ENCODE data around the gene UBE2M. TPM values are rescaled to one million over a fixed set of nuclear protein-coding genes. Genes with fewer than 3 reads are reported as not detected.
A peak's percentile ranks its signal among the peaks of the same experiment; 100 is the strongest.

The UBE2M gene
- total RNA-seq, 1 donor = 54.6 TPM

DNA sequence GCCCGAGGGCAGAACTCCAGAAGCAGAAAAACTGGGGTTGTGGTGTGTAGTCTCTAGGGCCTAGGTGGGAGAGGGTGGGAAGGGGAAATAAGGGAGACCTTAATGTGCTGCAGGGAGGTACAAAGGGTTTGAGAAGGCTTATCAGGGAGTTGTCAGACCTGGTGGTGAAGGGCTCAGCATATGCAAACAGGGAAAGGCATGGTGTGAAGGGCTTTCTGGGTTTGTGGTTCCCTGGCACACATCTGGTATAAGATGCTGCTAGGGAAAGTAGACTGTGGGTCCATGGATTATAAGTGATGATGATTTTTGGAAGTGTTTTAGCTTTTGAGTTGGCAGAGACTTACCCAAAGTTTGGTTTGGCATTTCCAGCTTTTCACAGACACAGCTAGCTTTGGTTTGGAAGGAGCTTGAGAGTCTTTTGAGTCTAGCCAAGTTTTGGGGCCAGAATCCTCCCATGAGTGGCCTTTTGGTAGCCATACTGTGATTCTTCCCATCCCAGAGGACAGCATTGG, 12.3 kb downstream of the UBE2M start:
- peaks cover 7% of the 10 kb centered on the region for H3K27me3 ChIP-seq (ENCODE audit: insufficient read depth, low read length)
- H2AFZ ChIP-seq (ENCODE audit: low read length) = no peak overlapping the region
- DNase-seq (ENCODE audit: insufficient read length, low spot score, missing footprints) = peak; percentile 70
- peak overlapping the region; percentile 87 for H3K4me2 ChIP-seq (ENCODE audit: insufficient read depth, low read length)
- no peaks in the 10 kb centered on the region for H3K9me3 ChIP-seq (ENCODE audit: low read depth, low read length)
- peaks cover 63% of the 10 kb centered on the region for H3K79me2 ChIP-seq (ENCODE audit: insufficient read depth, low read length)
- TF ChIP-seq, protein P1, sequence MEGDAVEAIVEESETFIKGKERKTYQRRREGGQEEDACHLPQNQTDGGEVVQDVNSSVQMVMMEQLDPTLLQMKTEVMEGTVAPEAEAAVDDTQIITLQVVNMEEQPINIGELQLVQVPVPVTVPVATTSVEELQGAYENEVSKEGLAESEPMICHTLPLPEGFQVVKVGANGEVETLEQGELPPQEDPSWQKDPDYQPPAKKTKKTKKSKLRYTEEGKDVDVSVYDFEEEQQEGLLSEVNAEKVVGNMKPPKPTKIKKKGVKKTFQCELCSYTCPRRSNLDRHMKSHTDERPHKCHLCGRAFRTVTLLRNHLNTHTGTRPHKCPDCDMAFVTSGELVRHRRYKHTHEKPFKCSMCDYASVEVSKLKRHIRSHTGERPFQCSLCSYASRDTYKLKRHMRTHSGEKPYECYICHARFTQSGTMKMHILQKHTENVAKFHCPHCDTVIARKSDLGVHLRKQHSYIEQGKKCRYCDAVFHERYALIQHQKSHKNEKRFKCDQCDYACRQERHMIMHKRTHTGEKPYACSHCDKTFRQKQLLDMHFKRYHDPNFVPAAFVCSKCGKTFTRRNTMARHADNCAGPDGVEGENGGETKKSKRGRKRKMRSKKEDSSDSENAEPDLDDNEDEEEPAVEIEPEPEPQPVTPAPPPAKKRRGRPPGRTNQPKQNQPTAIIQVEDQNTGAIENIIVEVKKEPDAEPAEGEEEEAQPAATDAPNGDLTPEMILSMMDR (IDR thresholded peaks at IDR 0.05; ENCODE audit: extremely low read depth, low read depth, low read length) = no peak
- peak overlapping the region; percentile 96 for H3K4me3 ChIP-seq (ENCODE audit: insufficient read depth, low read length)
- H3K27ac ChIP-seq (ENCODE audit: low read depth, low read length) = peak overlapping the region; percentile 90
- H4K20me1 ChIP-seq (ENCODE audit: insufficient read depth, low read length) = peaks cover 57% of the 10 kb centered on the region
- peaks cover 14% of the 10 kb centered on the region for H3K4me1 ChIP-seq (ENCODE audit: insufficient read depth, low read length)
- peaks cover 49% of the 10 kb centered on the region for H3K36me3 ChIP-seq (ENCODE audit: insufficient read depth, low read length)

DNA sequence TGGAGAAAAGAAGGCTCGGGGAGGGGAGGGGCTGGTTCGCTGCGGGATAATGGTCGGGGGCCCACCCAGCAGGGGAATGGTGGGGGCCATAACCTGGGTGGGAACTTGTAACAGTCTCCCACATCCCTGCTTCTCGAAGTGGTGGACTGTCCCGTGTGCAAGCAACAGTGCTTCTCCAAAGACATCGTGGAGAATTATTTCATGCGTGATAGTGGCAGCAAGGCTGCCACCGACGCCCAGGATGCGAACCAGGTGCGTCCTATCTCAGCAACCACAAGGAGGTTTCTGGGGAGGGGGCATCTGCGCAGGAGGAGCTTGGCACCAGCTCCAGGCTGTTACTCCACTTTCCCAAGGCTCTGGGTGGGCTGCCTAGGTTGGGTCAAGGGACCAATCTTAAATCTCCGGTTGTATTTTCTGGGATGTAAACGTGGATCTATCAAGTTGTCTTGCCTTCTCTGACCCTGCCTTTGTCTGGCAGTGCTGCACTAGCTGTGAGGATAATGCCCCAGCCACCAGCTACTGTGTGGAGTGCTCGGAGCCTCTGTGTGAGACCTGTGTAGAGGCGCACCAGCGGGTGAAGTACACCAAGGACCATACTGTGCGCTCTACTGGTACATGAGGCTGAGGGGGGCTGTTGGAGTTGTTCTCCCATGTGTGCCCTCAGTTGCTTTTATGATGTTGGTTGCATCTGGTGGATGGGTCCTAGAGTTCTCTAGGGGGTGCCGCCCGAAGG, 13.0 kb downstream of the UBE2M start:
- Histone ChIP-seq H3K4me2 (ENCODE audit: insufficient read depth, low read length) (peak overlapping the region; percentile 87), H3K4me3 (ENCODE audit: insufficient read depth, low read length) (peak overlapping the region; percentile 96), H3K4me1 (ENCODE audit: insufficient read depth, low read length) (peaks cover 14% of the 10 kb centered on the region), H4K20me1 (ENCODE audit: insufficient read depth, low read length) (peaks cover 52% of the 10 kb centered on the region), H3K27me3 (ENCODE audit: insufficient read depth, low read length) (peaks cover 10% of the 10 kb centered on the region), H3K9me3 (ENCODE audit: low read depth, low read length) (no peaks in the 10 kb centered on the region), H2AFZ (ENCODE audit: low read length) (no peak overlapping the region), H3K79me2 (ENCODE audit: insufficient read depth, low read length) (peaks cover 59% of the 10 kb centered on the region), H3K36me3 (ENCODE audit: insufficient read depth, low read length) (peaks cover 42% of the 10 kb centered on the region), H3K27ac (ENCODE audit: low read depth, low read length) (peak overlapping the region; percentile 90)
- TF ChIP-seq, protein P1 (IDR thresholded peaks at IDR 0.05; ENCODE audit: extremely low read depth, low read depth, low read length) = no peak
- DNase-seq (ENCODE audit: insufficient read length, low spot score, missing footprints) = peak; percentile 87

- Histone ChIP-seq H3K4me3 (ENCODE audit: insufficient read depth, low read length) (peak overlapping the region; percentile 96), H3K36me3 (ENCODE audit: insufficient read depth, low read length) (peaks cover 36% of the 10 kb centered on the region), H3K4me2 (ENCODE audit: insufficient read depth, low read length) (peak overlapping the region; percentile 87), H4K20me1 (ENCODE audit: insufficient read depth, low read length) (peaks cover 45% of the 10 kb centered on the region), H3K4me1 (ENCODE audit: insufficient read depth, low read length) (peaks cover 14% of the 10 kb centered on the region), H3K79me2 (ENCODE audit: insufficient read depth, low read length) (peaks cover 52% of the 10 kb centered on the region), H3K27ac (ENCODE audit: low read depth, low read length) (peak overlapping the region; percentile 90), H3K27me3 (ENCODE audit: insufficient read depth, low read length) (peaks cover 12% of the 10 kb centered on the region), H2AFZ (ENCODE audit: low read length) (peak overlapping the region; percentile 56), H3K9me3 (ENCODE audit: low read depth, low read length) (no peaks in the 10 kb centered on the region)
- peak; percentile 99 for DNase-seq (ENCODE audit: insufficient read length, low spot score, missing footprints)
- TF ChIP-seq, protein P1 (IDR thresholded peaks at IDR 0.05; ENCODE audit: extremely low read depth, low read depth, low read length) = no peak
Measured at GRCh38 chr19:58544591-58545285, 13.7 kb downstream of the UBE2M start.
